ENCODE data around the gene ZMIZ1. TPM values are rescaled to one million over a fixed set of nuclear protein-coding genes. Genes with fewer than 3 reads are reported as not detected.

Gene ZMIZ1
- polyA plus RNA-seq, 2 of the 4 experiments (the other 2 are of a cell fraction), result 8.1 to 30.3 TPM

DNA sequence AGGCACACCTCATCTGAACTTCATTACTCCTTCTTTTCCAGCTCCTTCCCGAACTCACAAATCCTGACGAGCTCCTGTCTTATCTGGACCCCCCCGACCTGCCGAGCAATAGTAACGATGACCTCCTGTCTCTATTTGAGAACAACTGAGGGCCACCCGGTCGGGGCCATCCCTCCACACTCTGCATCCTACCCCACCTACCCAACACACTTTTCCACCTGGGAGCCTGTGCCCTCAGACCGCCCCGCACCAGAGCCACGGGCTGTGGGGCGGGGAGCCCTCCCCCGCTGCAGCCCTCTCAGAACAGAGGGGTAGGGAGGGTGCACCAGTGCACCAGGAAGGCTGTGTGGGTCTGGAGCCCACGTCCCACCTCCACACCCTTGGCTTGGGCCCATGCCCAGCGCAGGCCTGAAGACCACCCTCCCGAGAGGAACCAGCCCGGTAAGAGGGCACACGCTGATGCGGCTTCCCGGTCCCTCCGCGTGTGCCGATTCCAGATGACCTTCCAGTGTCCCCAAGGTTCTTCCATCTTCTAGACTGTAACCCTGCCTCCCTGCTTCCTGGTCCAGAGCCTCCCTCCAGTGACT, 243.9 kb downstream of the ZMIZ1 start:
- DNase-seq (ENCODE audit: low read depth in 1 of 2, low spot score in 1 of 2) (no peak), ATAC-seq (no peak), FAIRE-seq (no peak)
- WGBS (ENCODE audit: missing lambda C conversion rate), result 96% methylated on average over 21 of the region's 22 CpGs
- POLR2A ChIA-PET, result no interaction called here
- Histone ChIP-seq H3K4me1 (peaks cover 15% of the 10 kb centered on the region), H3K27ac (no peak overlapping the region), H3K4me2 (no peak overlapping the region), H3K4me3 (no peak overlapping the region), H3K9me3 (no peaks in the 10 kb centered on the region)
- CTCF ChIA-PET, result interaction anchor here (1.6 kb wide), 1 partner anchor 34 kb away, joined by 4 read pairs; the partner anchor contains the start of gene PPIF
- TF ChIP-seq, protein P1, sequence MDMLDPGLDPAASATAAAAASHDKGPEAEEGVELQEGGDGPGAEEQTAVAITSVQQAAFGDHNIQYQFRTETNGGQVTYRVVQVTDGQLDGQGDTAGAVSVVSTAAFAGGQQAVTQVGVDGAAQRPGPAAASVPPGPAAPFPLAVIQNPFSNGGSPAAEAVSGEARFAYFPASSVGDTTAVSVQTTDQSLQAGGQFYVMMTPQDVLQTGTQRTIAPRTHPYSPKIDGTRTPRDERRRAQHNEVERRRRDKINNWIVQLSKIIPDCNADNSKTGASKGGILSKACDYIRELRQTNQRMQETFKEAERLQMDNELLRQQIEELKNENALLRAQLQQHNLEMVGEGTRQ (IDR thresholded peaks at IDR 0.05), result no peak
- no peak for TF ChIP-seq FOXS1 (CRISPR knock-in tag; IDR thresholded peaks at IDR 0.05)
- TF ChIP-seq EHF (CRISPR knock-in tag; IDR thresholded peaks at IDR 0.05), result no peak
- TF ChIP-seq, protein P2, sequence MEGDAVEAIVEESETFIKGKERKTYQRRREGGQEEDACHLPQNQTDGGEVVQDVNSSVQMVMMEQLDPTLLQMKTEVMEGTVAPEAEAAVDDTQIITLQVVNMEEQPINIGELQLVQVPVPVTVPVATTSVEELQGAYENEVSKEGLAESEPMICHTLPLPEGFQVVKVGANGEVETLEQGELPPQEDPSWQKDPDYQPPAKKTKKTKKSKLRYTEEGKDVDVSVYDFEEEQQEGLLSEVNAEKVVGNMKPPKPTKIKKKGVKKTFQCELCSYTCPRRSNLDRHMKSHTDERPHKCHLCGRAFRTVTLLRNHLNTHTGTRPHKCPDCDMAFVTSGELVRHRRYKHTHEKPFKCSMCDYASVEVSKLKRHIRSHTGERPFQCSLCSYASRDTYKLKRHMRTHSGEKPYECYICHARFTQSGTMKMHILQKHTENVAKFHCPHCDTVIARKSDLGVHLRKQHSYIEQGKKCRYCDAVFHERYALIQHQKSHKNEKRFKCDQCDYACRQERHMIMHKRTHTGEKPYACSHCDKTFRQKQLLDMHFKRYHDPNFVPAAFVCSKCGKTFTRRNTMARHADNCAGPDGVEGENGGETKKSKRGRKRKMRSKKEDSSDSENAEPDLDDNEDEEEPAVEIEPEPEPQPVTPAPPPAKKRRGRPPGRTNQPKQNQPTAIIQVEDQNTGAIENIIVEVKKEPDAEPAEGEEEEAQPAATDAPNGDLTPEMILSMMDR (IDR thresholded peaks at IDR 0.05), result no peak
- no peak for TF ChIP-seq HOXA7 (CRISPR knock-in tag; IDR thresholded peaks at IDR 0.05)
- TF ChIP-seq FOSB (CRISPR knock-in tag; IDR thresholded peaks at IDR 0.05), result no peak
- no peak for TF ChIP-seq TFCP2L1 (CRISPR knock-in tag; IDR thresholded peaks at IDR 0.05)

DNA sequence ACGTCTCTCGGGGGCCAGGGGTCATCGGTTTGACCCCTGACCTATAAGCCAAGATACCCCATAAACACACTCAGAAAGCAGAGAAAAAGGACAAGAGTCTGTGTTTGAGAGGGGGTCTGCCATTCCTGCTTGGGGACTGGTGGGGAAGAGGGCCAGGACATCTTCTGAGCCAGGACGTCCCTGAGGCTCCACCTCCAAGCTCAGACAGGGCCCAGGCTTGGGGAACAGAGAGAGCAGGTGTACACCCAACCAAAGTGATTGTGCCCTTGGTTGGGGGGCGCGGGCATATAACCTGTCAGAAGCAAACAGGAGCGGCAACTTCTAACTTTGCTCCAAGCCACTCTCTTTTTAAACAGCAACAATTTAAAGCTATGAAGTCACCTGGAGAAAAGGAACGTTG, 244.6 kb downstream of the ZMIZ1 start:
- WGBS (ENCODE audit: missing lambda C conversion rate), result 91% methylated on average over 7 of the region's 8 CpGs

DNA sequence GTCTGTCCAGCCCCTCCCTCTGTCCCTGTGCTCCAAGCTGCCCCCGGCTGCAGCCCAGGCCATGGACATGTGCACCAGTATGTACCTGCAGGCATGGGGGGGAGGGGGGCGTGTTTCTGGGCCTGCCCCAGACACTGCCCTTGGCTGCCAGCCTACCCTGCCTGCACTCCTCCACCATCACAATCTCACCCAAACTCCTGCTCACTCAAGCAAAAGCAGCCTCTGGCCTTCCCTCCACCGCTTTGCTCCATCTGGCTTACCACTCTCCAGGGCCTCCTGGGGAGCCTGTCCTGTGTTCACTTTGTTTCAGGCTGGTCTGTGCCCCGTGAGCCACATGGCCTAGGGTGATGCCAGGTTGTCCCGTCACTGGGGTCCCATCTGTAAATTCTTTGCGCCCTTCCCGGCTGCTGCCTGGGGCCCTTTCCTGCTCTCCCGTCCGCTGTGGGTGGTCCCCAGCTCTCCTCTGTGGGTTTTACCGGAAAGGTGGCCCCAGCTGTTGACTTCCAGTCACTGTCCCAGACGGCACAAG, 245.2 kb downstream of the ZMIZ1 start:
- ATAC-seq (no peak), FAIRE-seq (no peak), DNase-seq (ENCODE audit: low read depth in 1 of 2, low spot score in 1 of 2) (no peak)
- Histone ChIP-seq H3K4me1 (peaks cover 20% of the 10 kb centered on the region), H3K9me3 (no peaks in the 10 kb centered on the region), H3K4me2 (no peak overlapping the region), H3K4me3 (no peak overlapping the region), H3K27ac (no peak overlapping the region)
- ChIA-PET CTCF (interaction anchor here (1.0 to 1.8 kb wide), 2 partner anchors 9 to 10 kb away, joined by 3 to 4 read pairs; no protein-coding TSS in a partner anchor), POLR2A (no interaction called here)
- TF ChIP-seq EHMT2 (IDR thresholded peaks at IDR 0.05; ENCODE audit: low read depth) (no peak), ZC3H11A (IDR thresholded peaks at IDR 0.05) (no peak), KDM1A (IDR thresholded peaks at IDR 0.05; ENCODE audit: low read depth) (no peak), TFCP2L1 (CRISPR knock-in tag; IDR thresholded peaks at IDR 0.05) (no peak), ZSCAN20 (CRISPR knock-in tag; IDR thresholded peaks at IDR 0.05) (no peak), POLR2A (IDR thresholded peaks at IDR 0.05; ENCODE audit: low read length) (no peak), RFX5 (IDR thresholded peaks at IDR 0.05) (no peak), HOXB5 (CRISPR knock-in tag; IDR thresholded peaks at IDR 0.05) (no peak), CBX8 (IDR thresholded peaks at IDR 0.05) (no peak), HEYL (CRISPR knock-in tag; IDR thresholded peaks at IDR 0.05) (no peak), CHD4 (IDR thresholded peaks at IDR 0.05; ENCODE audit: borderline replicate concordance) (no peak), FOXS1 (CRISPR knock-in tag; IDR thresholded peaks at IDR 0.05) (no peak), CHD2 (IDR thresholded peaks at IDR 0.05; ENCODE audit: low read length, partially characterized antibody) (no peak), EHF (CRISPR knock-in tag; IDR thresholded peaks at IDR 0.05) (no peak), BHLHE40 (IDR thresholded peaks at IDR 0.05; ENCODE audit: low read depth, low read length) (no peak)
- TF ChIP-seq, protein P3, sequence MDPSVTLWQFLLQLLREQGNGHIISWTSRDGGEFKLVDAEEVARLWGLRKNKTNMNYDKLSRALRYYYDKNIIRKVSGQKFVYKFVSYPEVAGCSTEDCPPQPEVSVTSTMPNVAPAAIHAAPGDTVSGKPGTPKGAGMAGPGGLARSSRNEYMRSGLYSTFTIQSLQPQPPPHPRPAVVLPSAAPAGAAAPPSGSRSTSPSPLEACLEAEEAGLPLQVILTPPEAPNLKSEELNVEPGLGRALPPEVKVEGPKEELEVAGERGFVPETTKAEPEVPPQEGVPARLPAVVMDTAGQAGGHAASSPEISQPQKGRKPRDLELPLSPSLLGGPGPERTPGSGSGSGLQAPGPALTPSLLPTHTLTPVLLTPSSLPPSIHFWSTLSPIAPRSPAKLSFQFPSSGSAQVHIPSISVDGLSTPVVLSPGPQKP (IDR thresholded peaks at IDR 0.05; ENCODE audit: low read depth, low read length), result no peak
- TF ChIP-seq, protein P4, sequence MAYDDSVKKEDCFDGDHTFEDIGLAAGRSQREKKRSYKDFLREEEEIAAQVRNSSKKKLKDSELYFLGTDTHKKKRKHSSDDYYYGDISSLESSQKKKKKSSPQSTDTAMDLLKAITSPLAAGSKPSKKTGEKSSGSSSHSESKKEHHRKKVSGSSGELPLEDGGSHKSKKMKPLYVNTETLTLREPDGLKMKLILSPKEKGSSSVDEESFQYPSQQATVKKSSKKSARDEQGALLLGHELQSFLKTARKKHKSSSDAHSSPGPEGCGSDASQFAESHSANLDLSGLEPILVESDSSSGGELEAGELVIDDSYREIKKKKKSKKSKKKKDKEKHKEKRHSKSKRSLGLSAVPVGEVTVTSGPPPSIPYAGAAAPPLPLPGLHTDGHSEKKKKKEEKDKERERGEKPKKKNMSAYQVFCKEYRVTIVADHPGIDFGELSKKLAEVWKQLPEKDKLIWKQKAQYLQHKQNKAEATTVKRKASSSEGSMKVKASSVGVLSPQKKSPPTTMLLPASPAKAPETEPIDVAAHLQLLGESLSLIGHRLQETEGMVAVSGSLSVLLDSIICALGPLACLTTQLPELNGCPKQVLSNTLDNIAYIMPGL (CRISPR knock-in tag; IDR thresholded peaks at IDR 0.05; ENCODE audit: borderline replicate concordance), result no peak
- TF ChIP-seq, protein P1 (IDR thresholded peaks at IDR 0.05), result no peak
- 91% methylated on average over 11 of the region's 11 CpGs for WGBS (ENCODE audit: missing lambda C conversion rate)

More for the DNA sequence above, 244.6 kb downstream of the ZMIZ1 start:
- ATAC-seq, result no peak
- no peak overlapping the region for H3K27ac ChIP-seq
- H3K4me3 ChIP-seq, result no peak overlapping the region
- POLR2A ChIA-PET, result no interaction called here
- H3K4me1 ChIP-seq, result peaks cover 20% of the 10 kb centered on the region
- CTCF ChIA-PET, result interaction anchor here (1.0 kb wide), 1 partner anchor 10 kb away, joined by 3 read pairs; no protein-coding TSS in a partner anchor
- DNase-seq (ENCODE audit: low read depth in 1 of 2, low spot score in 1 of 2), result no peak
- FAIRE-seq, result no peak
- no peak for TF ChIP-seq ZSCAN20 (CRISPR knock-in tag; IDR thresholded peaks at IDR 0.05)
- no peak for TF ChIP-seq CHD4 (IDR thresholded peaks at IDR 0.05; ENCODE audit: borderline replicate concordance)
- TF ChIP-seq, protein P5, sequence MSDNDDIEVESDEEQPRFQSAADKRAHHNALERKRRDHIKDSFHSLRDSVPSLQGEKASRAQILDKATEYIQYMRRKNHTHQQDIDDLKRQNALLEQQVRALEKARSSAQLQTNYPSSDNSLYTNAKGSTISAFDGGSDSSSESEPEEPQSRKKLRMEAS (IDR thresholded peaks at IDR 0.05), result no peak
- TF ChIP-seq SMC3 (IDR thresholded peaks at IDR 0.05), result no peak
- no peak for TF ChIP-seq BHLHE40 (IDR thresholded peaks at IDR 0.05; ENCODE audit: low read depth, low read length)
- no peak for TF ChIP-seq FOXS1 (CRISPR knock-in tag; IDR thresholded peaks at IDR 0.05)
- no peak for TF ChIP-seq HOXB5 (CRISPR knock-in tag; IDR thresholded peaks at IDR 0.05)
- TF ChIP-seq POLR2A (IDR thresholded peaks at IDR 0.05; ENCODE audit: low read length), result no peak
- no peak for TF ChIP-seq CEBPB (IDR thresholded peaks at IDR 0.05)
- no peak for TF ChIP-seq NFE2L2 (conservative IDR thresholded peaks at IDR 0.05; ENCODE audit: low read length)
- no peaks in the 10 kb centered on the region for H3K9me3 ChIP-seq
- no peak overlapping the region for H3K4me2 ChIP-seq
